ENCODE data around the gene CRYL1.
"Not testable (repeated sequence)": the region's sequence is repeated elsewhere in the genome, so short reads cannot be mapped to it uniquely, and the experiment has no call there.

Gene CRYL1

DNA sequence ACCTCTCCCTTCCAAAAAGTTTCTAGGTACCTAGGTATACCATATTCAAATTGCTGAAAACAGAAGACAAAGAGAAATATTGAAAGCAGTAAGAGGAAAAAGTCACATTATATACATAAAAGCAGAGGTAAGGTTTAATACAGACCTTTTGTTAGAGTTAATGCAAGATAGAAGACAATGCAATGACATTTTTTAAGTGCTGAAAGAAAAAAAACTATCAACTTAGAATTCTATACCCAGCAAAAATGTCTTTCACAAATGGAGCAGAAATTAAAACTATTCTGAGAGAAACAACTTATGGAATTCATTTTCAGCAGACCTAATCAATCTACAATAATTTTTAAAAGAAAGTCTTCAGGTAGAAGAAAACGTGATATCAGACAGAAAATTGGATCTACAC, 77.2 kb downstream of the CRYL1 start:
- no peak for DNase-seq (ENCODE audit: low spot score)

DNA sequence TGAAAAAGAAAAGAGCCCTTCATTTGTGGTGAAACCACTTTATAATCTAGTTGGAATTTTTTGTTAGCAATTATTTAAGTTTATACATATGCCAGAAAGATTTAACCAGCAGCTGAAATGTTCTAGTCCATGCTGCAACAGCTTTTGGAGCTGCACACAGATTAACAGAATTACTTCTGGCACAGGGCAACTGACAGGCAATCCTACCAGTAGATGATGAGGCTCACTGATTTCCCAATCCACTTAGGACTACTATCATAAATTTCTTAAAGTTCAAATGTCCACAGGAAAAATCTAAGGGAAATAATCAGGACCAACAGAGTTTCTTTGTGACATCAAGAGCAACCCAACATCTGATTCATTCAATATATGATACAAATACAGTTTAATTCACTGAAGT, 78.8 kb downstream of the CRYL1 start:
- DNase-seq (ENCODE audit: low spot score) = no peak

DNA sequence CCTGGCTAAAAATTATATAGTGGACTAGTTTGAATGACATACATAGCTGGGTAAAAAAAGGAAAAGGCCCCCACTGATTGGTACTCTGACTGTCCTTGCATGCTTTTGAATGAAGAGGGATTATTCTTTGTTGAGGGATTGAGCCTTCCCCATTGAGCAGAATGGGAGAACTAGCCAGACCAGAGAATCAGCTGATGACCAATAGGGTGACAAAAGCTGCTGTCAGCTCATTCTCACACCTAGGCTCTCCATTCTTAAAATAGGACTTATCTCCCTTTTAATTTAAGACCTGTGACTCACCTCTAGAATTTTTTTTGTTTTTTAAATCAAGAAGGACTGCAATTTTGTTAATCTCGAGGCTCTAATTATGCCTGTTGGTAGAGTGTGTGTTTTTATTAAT, 79.3 kb downstream of the CRYL1 start:
- no peak for DNase-seq (ENCODE audit: low spot score)

DNA sequence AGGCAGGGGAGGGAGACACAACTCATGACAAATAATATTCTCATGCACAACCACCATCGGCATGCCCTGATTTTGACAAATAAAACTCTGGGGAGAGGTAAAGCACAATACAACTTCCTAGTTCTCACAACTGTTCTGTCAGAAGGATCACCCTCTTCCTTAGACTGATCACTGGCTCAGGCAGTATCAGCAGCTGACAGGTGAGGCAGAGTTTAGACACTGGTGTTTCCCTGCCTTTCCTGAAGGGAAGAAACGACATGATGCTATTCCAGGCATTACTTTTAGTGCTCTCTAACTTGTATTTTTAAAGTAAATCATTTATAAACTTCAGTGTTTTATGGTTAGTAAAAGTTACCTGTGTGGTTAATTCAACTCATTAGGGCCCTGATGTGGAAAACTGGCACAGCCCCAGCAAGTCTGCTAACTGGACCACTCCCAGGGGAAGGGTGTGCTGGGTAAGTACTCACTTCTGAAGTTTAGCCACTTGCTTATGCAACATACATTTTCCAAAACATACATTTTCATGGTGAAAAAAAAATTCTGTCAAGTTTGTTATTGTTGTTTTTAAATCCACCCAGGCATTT, 82.8 kb downstream of the CRYL1 start:
- no peak for DNase-seq (ENCODE audit: low spot score)

DNA sequence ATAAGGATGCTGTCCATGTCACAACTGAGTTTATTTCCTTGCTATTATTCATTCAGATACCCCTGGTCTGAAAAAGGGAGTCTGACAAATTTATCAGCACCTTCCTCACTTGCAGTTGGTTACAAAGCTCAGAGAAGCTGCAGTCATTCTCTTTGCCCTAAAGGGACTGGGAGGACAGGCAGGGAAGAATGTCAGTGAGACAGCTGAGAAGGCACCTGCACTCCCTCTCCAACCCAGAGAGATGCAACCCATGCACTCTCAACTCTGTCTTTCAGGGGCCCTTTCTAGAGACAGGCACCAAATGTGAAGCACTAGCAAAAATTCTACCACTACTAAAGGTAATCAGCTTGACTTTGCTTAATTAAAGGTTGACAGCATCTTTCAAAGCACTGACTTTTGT, 83.3 kb downstream of the CRYL1 start:
- DNase-seq (ENCODE audit: low spot score) = no peak

DNA sequence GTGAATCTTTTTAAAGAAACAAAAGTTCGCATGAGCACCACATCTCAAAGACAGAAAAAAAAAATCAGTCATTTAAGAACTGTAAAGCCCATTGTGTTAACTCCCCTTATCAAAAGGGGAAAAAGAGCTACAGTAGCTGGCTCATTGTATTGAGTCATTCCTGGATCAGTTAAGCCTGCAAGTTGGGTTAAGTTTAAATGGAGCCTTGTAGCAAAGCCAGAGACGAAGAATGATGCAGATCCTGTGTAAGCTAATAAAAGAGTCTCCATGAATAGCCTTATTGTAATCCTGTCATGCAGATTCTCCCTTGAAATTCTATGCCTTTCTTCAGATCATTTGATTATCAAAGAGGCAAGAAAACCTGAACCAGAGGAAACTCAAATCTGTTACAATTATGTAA, 83.8 kb downstream of the CRYL1 start:
- no peak for DNase-seq (ENCODE audit: low spot score)

DNA sequence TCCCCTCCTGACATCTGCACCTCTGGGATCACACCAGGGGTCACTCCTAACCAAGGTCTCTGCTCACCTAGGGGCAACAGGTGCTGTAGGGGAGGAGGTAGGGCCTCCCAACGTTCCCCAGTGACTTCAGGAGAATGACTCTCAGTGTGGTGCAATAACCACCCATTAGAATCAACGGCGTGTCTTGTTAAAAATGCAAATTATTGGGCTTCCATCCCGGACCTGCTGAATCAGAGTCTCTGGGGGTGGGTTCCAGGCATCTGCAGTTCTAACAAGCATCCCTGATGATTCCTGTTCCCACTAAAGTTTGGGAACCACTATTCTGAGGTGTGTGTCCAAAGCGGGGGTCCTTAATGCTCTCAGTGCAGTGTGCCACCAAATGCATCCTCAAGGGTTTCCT, 84.6 kb downstream of the CRYL1 start:
- no peak for DNase-seq (ENCODE audit: low spot score)

DNA sequence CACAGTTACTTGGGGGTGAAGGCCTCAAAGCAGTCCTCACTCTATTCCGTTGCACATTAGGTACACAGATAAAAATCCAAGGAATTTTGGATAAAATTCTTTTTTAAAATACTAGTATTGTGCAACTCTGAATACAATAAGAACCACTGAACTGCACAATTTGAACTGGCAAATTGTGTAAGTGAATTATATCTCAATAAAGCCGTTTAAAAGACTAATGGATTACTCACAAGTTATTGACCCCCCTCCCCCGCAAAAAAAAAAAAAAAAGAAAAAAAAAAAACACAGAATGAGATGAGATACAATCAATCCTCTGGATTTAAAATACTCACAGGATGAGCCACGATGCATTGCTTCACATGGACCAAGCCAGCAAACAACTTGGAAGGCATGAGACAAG, 86.4 kb downstream of the CRYL1 start:
- no peak for DNase-seq (ENCODE audit: low spot score)

DNA sequence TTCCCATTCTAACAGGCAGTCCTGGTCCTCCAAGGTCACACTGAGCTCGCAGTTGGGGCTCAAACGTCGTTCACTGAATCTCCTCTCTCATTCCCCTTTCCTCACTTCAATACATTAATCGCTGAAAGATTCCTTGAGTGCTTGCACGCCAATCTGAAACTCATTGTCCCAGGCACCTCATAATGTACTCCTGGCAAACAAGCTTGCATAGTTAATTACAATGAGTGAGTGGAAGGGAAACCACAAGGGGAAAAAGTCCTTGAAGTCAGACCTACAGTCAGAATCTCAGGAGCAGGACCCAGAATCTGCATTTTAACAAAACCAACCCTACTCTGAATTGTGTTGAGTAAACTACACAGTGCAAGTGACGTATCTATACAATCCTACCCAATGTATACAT, 86.9 kb downstream of the CRYL1 start:
- no peak for DNase-seq (ENCODE audit: low spot score)

DNA sequence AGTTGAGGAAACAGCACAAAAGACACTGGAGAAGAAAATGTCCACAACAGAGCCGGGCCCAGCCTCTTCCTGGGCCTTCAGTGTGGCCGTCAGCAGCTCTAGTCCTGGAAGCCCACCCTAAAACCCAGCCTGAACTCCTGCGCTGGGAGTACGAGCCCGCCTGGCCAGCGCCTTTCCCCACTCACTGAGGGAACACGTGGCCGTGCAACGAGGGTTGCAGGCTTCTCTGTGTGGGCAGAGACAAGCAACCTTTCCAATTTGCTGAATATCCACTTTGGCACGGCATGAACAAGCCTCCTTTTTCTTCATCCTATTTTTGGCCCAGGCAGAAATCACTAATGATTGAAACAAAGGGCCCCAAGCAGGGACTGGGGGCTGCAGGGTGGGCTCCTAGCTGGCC, 89.2 kb downstream of the CRYL1 start:
- no peak for DNase-seq (ENCODE audit: low spot score)

DNA sequence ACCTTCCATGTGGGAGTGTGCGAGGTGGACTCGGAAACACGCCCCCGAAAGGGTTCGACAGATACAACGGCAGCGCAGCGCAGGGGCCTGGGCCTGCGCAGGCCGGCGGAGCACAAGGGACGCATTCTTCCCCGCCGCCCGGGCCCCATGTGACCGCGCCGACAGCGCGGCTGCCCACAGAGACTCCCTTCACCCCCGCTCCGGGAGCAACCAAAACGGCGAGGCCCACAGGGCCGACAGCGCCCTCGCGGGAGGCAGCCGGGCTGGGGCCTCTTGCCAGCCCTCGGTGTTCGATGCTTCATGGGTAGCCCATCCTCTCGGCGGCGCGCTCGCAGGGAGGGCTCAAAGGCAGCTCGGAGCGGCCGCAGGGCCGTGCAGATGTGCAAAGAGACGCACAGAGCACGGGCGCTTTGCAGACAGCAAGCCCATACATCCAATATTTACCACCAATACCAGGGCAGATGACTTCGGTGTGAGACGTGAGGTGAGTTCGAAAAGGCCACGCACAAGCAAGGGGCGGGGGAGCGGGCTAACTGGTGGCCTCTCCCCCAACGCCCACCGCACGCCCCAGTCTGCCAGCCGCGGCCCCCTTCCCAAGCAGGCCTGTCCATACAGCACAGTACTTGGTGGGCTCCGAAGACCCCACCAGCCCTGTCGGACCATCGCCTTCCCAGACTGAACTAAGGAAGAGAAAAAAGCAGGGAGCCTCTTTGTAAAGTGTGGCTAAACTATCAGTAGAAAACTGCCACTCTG, 89.9 kb downstream of the CRYL1 start:
- no peak for DNase-seq (ENCODE audit: low spot score)

DNA sequence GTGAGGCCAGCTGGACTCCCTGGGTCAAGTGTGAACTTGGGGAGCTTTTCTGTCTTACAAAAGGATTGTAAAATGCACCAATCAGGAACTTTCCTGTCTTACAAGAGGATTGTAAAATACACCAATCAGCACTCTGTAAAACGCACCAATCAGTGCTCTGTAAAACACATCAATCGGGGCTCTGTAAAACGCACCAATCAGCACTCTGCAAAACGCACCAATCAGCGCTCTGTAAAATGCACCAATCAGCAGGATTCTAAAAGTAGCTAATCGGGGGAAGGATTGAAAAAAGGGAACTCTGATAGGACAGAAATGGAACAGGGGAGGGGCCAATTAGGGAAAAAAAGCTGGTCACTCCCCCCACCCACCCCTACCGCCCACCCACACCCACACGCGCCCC, 91.4 kb downstream of the CRYL1 start:
- DNase-seq (ENCODE audit: low spot score) = not testable (repeated sequence)

DNA sequence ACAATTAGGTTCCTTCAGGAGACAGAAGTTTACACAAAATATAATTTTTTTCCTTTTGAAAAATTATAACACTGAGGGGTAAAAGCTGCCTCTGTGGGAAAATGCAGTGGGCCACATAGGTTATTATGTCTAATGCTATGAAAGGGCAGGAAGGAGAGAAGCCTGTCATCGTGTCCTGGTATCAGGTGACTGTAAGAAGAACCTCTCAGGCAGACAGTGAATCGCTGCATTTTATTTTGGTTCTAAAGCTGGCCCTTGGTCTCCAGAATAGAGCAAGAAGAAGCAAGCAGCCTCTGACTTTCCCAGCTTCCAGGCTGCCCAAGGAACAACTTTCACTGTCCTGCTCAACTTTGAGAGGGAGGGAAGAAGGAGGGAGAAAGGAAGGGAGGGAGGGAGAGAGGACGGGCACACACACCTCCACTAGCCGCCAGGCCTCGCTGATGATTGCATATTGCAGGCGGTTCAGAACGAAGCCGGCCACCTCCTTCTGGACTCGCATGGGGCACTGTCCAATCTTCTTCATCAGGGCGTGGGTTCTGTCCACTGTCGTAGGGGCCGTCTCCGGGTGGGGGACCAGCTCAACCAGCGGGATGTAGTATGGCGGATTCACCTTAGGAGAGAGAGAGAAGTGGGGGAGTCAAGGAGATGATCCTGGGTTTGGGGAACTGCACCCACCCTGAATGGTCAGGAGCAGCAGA, 93.8 kb downstream of the CRYL1 start:
- DNase-seq (ENCODE audit: low spot score) = no peak

DNA sequence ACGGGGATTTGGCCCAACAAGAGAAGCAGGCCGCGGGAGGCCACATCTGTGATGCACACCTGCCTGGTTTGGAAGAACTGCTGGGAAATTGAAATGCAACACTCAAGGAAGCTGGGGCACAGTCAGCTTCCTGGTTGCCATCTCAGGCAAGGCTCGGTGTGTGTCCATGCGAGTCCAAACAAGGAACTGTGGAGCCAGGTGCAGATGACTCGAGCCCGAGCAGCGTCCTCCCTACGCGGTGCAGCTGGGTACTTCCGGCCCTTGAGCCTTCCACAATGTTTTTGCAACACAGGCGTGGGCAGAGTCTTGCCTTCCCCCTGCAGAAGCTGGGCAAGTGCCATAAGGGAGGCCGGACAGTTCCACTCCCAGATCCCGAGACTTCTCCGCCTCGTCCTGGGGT, 94.6 kb downstream of the CRYL1 start:
- no peak for DNase-seq (ENCODE audit: low spot score)

DNA sequence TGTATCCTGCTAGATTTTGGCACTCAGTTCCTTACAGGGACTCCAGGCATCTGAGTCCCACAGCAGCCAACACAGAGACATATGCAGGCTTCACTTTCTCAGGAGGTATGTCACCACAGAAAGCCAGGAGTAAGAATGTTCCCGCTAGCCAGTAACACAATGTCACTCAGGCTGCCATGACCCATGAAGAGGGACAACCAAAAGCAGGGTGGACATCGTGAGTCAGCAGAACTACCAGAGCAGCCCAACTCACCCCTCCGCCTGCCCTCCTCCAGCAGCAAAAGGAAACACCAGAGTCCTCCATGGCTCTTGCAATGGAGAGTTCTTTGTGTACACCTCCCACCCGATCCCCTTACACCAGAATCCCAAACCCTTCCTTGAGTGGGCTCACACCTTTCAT, 95.4 kb downstream of the CRYL1 start:
- no peak for DNase-seq (ENCODE audit: low spot score)

DNA sequence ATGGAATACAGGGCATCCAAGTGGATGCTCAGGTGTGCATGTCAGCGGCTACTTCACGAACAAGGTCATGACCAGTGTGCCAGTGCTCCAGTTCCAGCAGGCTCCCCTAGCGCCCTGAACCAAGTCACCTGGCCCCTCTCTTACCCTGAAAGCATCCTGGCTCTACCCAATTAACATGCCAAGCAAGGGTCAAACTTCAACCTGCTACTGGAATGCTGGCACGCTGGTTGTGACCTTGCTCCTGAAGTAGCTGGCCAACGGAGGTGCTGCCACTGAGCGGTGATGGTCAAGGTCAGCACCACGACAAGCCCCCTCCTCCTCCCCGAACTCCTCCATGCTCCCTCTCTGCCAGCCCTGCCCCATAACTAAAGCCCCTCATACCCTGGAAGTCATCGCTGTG, 96.0 kb downstream of the CRYL1 start:
- DNase-seq (ENCODE audit: low spot score) = no peak

DNA sequence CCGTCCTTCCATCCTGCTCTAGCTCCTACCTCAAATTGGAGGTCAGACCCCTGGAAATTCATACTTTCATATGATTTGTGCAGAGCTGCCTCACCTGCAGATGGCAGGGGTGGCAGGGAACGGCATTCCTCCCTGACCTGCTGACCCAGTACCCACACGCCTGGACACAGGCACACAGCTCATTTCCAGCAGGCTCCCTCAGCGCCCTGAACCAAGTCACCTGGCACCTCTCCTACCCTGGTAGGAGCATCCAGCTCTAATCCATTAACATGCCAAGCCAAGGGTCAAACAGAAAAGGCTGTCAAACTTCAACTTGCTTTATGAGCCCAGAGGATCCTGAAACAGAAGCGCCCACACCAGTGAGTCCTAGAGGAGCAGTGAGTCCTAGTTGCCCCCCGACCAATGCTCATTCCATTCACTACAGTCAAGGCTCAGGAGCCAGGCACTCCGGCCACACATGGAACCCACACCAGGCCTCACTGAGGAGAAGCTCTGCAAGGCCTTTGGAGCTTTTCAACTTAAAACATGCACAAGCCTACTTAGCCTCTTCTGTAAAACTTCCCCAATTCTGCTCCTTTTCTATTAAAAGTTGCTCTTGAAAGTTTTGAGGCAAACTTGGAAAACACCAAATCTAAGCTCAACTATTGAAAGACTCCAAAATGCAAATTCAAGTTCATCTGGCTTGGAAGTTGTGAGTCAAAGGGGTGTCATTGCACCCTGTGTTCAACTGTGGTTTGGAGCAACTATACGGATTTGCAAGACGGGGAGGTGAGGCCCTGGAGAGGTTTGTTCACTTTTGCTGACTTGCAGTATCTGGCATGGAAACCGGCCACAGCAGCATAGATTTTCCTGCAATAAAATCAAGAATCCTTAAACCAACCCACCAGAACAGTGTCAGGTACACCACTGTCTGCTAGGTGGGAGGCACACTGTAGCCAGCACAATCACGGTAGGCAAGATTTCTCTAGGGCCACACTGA, 96.7 kb downstream of the CRYL1 start:
- DNase-seq (ENCODE audit: low spot score) = no peak

DNA sequence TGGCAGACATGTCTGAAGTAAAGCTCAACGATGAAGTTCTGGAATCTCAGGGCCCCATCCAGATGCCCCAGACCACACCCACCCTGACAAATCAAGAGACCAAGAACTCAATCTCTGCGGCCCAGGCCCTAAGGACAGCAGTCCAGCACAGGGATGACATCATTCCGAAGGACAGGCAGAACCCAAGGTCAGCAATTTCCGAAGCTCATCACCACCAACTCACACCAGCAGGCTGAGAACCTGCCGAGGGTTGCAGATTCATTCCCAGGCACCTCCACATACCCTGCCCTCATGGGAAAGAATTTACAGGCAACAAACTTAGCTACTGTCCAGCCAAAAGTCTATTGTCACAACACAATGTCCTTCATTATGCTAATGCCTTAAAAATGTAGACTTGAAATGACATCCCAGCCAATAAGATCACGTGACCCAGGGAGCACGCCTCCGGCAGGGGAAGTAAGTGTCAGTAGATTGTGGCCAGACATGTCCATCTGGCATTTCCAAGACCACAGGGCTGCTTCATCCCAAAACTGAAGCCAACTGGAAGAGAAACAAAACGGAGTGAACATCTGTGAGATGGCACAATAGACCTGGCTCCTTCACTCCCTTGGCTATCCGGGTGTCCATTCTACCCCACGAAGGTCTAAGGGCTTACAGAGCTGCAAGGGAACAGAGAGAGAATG, 98.8 kb downstream of the CRYL1 start:
- no peak for DNase-seq (ENCODE audit: low spot score)

DNA sequence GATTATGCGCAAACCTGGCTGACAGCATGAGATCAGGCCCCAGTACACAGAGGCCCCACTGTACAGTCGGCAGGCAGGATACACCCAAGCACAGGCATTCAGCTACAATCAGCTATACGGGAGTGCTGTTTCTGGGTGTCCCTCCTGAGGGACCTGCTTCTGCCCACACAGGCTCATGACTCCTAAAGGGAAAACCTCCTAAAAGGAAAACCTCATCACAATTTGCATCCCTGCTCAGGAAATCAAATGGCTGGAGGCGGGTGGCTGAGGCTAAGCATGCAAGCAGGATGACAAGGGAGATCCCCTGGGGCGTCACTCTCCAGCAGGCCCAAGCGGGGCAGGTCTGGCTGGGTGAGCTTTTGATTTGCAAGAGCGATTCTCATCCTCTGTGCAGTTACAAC, 99.8 kb downstream of the CRYL1 start:
- DNase-seq (ENCODE audit: low spot score) = no peak

DNA sequence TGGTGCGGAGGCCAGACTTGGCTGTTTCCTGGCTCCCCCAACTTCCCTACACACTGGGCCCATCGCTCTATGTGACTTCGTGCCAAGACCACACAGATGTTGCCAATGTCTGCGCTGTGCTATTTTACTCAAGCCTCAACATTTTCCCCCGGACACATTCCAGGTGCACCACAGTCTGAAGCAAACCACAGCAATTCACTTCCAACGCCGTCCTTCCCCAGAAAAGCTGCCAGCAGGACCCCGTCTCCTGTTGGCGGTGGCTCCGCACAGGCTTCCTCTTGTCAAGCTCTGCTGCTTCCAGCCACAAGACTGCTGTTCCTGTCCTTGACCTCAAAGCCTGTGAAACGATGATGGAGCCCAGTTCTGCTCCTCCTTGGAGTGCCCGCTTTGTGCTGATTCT, 100.7 kb downstream of the CRYL1 start:
- DNase-seq (ENCODE audit: low spot score) = no peak

DNA sequence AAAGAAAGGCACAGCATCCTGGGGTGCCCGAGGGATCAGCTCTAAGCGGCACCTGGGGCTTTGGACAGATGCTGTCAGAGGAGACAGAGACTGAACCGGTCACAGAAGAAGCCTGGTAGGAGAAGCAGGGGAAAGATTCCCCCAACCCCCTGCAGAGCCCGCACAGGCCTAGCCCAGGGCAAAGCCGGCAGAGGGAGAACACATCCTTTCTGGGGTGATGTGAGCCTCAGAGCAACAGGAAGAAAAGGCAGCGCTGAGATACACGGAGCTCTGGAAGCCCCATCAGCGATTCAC, 101.2 kb downstream of the CRYL1 start:
- no peak for DNase-seq (ENCODE audit: low spot score)

DNA sequence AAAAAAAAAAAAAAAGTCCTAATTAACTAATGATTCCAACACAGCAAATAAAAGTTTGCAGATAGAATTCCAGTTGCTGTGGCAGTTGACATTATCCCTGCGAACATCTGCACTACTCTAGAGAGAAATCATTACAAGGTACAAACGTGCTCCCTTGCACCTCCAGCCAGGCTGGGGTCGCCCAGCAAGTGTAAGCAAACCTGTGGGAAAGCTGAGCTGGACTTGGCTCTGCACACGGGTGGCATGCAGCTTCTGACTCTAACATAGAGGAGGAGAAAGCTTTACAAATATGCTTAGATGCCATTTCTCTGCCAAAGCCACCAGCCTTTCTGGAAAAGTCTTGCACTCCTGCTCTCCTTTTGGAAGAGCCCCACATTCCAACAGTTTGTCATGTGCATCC, 103.3 kb downstream of the CRYL1 start:
- DNase-seq (ENCODE audit: low spot score) = no peak

Data from hematopoietic multipotent progenitor cell treated with erythropoietin and hydrocortisone succinate and interleukin-3 and kit ligand, for 15 days (in vitro differentiated cells).